NB4 (cell line): ENCODE results near the gene SLC29A3.

Source experiments
- CTCF ChIP-seq: IDR thresholded peaks from one replicate; pipeline ENCODE4 v1.5.1; 2012; ENCODE audit warnings: low read depth, low read length
- MAX ChIP-seq: IDR thresholded peaks from 2 replicates; pipeline ENCODE4 v1.6.1; 2011; ENCODE audit warnings: low read depth, low read length
- MYC ChIP-seq: IDR thresholded peaks from 2 replicates; pipeline ENCODE4 v1.6.1; 2011; ENCODE audit warnings: low read depth, low read length
- POLR2A ChIP-seq: IDR thresholded peaks from 2 replicates; pipeline ENCODE4 v1.6.1; 2011; ENCODE audit warnings: mild to moderate bottlenecking; ENCODE audit not compliant: insufficient read length; ENCODE audit errors: extremely low read depth

- TF ChIP-seq POLR2A (no peak), MAX (no peak), CTCF (no peak), MYC (no peak)
Measured at GRCh38 chr10:71306979-71307378, 12.1 kb upstream of the SLC29A3 start.
